HG03139 (cell line): Measurements from ENCODE around the gene MPPE1.
"Not testable (repeated sequence)": the region's sequence is repeated elsewhere in the genome, so short reads cannot be mapped to it uniquely, and the experiment has no call there.

ENCODE experiments used
- ATAC-seq: cut with Tn5 transposase; IDR thresholded peaks from one replicate; pipeline ENCODE4 v1.9.1; 2021; ENCODE audit not compliant: unreplicated experiment

The MPPE1 gene

GRCh38 chr18:11908182-11909060 lies at the start of gene MPPE1:
Gene MPPE1 (minus strand): TSS chr18:11908317. CDS start chr18:11897264, 11,053 bp downstream.
- ATAC-seq = peak; percentile 83

GRCh38 chr18:11957636-11958035 lies 49.5 kb upstream of the MPPE1 start:
- ATAC-seq = no peak

- ATAC-seq = no peak
Measured at GRCh38 chr18:11956371-11957308, 48.5 kb upstream of the MPPE1 start.

GRCh38 chr18:11955239-11956029 lies 47.3 kb upstream of the MPPE1 start:
- ATAC-seq = no peak

- ATAC-seq = no peak
Measured at GRCh38 chr18:11953113-11953512, 45.0 kb upstream of the MPPE1 start.

GRCh38 chr18:11951390-11951851 lies 43.3 kb upstream of the MPPE1 start:
- no peak for ATAC-seq

GRCh38 chr18:11950824-11951223 lies 42.7 kb upstream of the MPPE1 start:
- no peak for ATAC-seq

- ATAC-seq = no peak
Measured at GRCh38 chr18:11948852-11949523, 40.9 kb upstream of the MPPE1 start.

- peak; percentile 75 for ATAC-seq
Measured at GRCh38 chr18:11947214-11948191, 39.4 kb upstream of the MPPE1 start.

- ATAC-seq = no peak
Measured at GRCh38 chr18:11946756-11947155, 38.6 kb upstream of the MPPE1 start.

- not testable (repeated sequence) for ATAC-seq
Measured at GRCh38 chr18:11945834-11946659, 37.9 kb upstream of the MPPE1 start.

GRCh38 chr18:11944786-11945185 lies 36.7 kb upstream of the MPPE1 start:
- ATAC-seq = no peak

- no peak for ATAC-seq
Measured at GRCh38 chr18:11944252-11944651, 36.1 kb upstream of the MPPE1 start.

GRCh38 chr18:11943551-11943950 lies 35.4 kb upstream of the MPPE1 start:
- ATAC-seq = no peak

- no peak for ATAC-seq
Measured at GRCh38 chr18:11940956-11941355, 32.8 kb upstream of the MPPE1 start.

- no peak for ATAC-seq
Measured at GRCh38 chr18:11937874-11938478, 29.9 kb upstream of the MPPE1 start.

- ATAC-seq = no peak
Measured at GRCh38 chr18:11932393-11932792, 24.3 kb upstream of the MPPE1 start.

GRCh38 chr18:11927497-11927896 lies 19.4 kb upstream of the MPPE1 start:
- no peak for ATAC-seq
